Lower leg skin (tissue), 3 donors: ENCODE data around the gene LAMB4.

Experiments used
- POLR2A ChIP-seq, 2 donors: fragments of 450-650 bp; IDR thresholded peaks; one replicate each; pipeline ENCODE4 v1.6.1; 2016 to 2017; ENCODE audit warnings: antibody characterized with exemption in 2 of 2, mild to moderate bottlenecking in 1 of 2, moderate library complexity in 1 of 2
- TF ChIP-seq, protein P1 (sequence below), 3 donors: fragments of 450-650 bp; IDR thresholded peaks; one replicate each; pipeline ENCODE4 v1.5.1; 2016; ENCODE audit warnings: antibody characterized with exemption in 3 of 3, mild to moderate bottlenecking in 3 of 3, moderate library complexity in 2 of 3

DNA sequence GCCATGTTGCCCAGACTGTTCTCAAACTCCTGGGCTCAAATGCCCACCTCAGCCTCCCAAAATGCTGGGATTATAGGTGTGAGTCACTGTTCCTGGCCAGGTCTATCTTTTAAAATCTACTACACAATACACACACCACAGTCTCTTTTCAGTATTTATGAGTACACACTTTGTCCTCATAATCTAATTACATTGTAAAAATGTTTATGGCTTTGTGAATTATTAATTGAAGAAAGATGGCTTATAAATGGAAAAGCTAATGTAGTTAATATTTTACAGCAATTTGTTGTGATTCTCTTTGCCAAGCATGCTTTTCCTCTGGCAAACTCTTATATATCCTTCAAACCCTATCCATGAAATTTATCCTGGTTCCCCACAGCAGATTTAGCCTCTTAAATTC is 22.0 kb downstream of the LAMB4 start:
- TF ChIP-seq, protein P1, sequence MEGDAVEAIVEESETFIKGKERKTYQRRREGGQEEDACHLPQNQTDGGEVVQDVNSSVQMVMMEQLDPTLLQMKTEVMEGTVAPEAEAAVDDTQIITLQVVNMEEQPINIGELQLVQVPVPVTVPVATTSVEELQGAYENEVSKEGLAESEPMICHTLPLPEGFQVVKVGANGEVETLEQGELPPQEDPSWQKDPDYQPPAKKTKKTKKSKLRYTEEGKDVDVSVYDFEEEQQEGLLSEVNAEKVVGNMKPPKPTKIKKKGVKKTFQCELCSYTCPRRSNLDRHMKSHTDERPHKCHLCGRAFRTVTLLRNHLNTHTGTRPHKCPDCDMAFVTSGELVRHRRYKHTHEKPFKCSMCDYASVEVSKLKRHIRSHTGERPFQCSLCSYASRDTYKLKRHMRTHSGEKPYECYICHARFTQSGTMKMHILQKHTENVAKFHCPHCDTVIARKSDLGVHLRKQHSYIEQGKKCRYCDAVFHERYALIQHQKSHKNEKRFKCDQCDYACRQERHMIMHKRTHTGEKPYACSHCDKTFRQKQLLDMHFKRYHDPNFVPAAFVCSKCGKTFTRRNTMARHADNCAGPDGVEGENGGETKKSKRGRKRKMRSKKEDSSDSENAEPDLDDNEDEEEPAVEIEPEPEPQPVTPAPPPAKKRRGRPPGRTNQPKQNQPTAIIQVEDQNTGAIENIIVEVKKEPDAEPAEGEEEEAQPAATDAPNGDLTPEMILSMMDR (IDR thresholded peaks at IDR 0.05): no peak
- TF ChIP-seq POLR2A (IDR thresholded peaks at IDR 0.05): no peak
